ENCODE results near the gene INS.

Gene INS

GRCh38 chr11:2164861-2165555 lies 4.0 kb upstream of the INS start:
- DNase-seq (ENCODE audit: low read depth in 2 of 2), result no peak

- no peak for DNase-seq (ENCODE audit: low read depth in 2 of 2)
These were observed 3.1 kb upstream of the INS start for GRCh38 chr11:2164081-2164480.

- no peak for DNase-seq (ENCODE audit: low read depth in 2 of 2)
These were observed 2.5 kb upstream of the INS start for GRCh38 chr11:2163428-2163978.

GRCh38 chr11:2159536-2160413 lies 1.2 kb downstream of the INS start:
- DNase-seq (ENCODE audit: low read depth in 2 of 2), result no peak

GRCh38 chr11:2158966-2159365 lies 2.0 kb downstream of the INS start:
- no peak for DNase-seq (ENCODE audit: low read depth in 2 of 2)

- no peak for DNase-seq (ENCODE audit: low read depth in 2 of 2)
These were observed 2.7 kb downstream of the INS start for GRCh38 chr11:2158296-2158737.

GRCh38 chr11:2157294-2158040 lies 3.5 kb downstream of the INS start:
- no peak for DNase-seq (ENCODE audit: low read depth in 2 of 2)

- peak in 1 of 2 donors; percentile 55 for DNase-seq (ENCODE audit: low read depth in 2 of 2)
These were observed 4.4 kb downstream of the INS start for GRCh38 chr11:2156416-2157182.

GRCh38 chr11:2155511-2155910 lies 5.5 kb downstream of the INS start:
- no peak for DNase-seq (ENCODE audit: low read depth in 2 of 2)

- no peak for DNase-seq (ENCODE audit: low read depth in 2 of 2)
These were observed 6.1 kb downstream of the INS start for GRCh38 chr11:2154889-2155288.

GRCh38 chr11:2154195-2154585 lies 6.8 kb downstream of the INS start:
- no peak for DNase-seq (ENCODE audit: low read depth in 2 of 2)

- no peak for DNase-seq (ENCODE audit: low read depth in 2 of 2)
These were observed 7.3 kb downstream of the INS start for GRCh38 chr11:2153581-2154194.

GRCh38 chr11:2151500-2152257 lies 9.3 kb downstream of the INS start:
- peak; percentile 61 to 72 for DNase-seq (ENCODE audit: low read depth in 2 of 2)

GRCh38 chr11:2149864-2150847 lies 10.9 kb downstream of the INS start:
- no peak for DNase-seq (ENCODE audit: low read depth in 2 of 2)

- DNase-seq (ENCODE audit: low read depth in 2 of 2), result no peak
These were observed 11.5 kb downstream of the INS start for GRCh38 chr11:2149460-2149859.

- DNase-seq (ENCODE audit: low read depth in 2 of 2), result no peak
These were observed 12.4 kb downstream of the INS start for GRCh38 chr11:2148595-2148994.

- no peak for DNase-seq (ENCODE audit: low read depth in 2 of 2)
These were observed 13.6 kb downstream of the INS start for GRCh38 chr11:2147391-2147790.

- DNase-seq (ENCODE audit: low read depth in 2 of 2), result no peak
These were observed 15.0 kb downstream of the INS start for GRCh38 chr11:2146051-2146450.
